ENCODE measurements around the gene AQP3. TPM values are rescaled to one million over a fixed set of nuclear protein-coding genes. Genes with fewer than 3 reads are reported as not detected.

Gene AQP3
- total and polyA plus RNA-seq, 9 of the 15 experiments (the other 6 are each of a cell fraction or from before 2014, with no cell fraction given): 4.2 to 31.5 (median 17.6) TPM

DNA sequence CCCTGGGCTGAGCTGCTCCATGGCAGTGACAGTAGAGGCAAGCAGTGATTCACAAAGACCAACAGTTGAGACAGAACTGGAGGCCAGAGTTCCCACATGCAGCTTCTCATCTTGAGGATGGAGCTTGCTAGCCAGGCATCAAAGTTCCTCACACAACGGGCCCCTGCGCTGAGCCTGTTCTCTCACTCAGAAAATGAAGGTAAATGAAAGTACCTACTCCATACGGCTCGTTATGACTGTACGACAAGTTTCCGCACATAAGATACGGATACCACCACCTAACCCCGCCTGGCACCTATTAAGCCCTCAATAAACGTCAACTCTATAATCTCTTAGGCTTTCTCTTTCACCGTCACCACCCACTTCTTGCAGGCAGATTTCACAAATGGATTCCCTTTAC lies 13.5 kb upstream of the AQP3 start:
- DNase-seq (ENCODE audit: extremely low read depth in 1 of 4, low spot score in 3 of 4): no peak
- H3K9me3 ChIP-seq (replicated peaks; ENCODE audit: control insufficient read depth, insufficient read depth, low read depth, low read length): no peaks in the 10 kb centered on the region
- BruUV-seq (replicated peaks): no TSS peak
- H3K36me3 ChIP-seq (ENCODE audit: control insufficient read depth, insufficient read depth, low read length): peaks cover 57% of the 10 kb centered on the region; the same call in 2 of the 3 replicates
- CTCF ChIA-PET (ENCODE audit: low intra/inter-chr PET ratio): no interaction called here
- H3K4me2 ChIP-seq (ENCODE audit: insufficient read depth, low read length): no peak overlapping the region
- in situ Hi-C loops (cut with MboI) (loop anchor here (10.0 kb wide), 1 partner anchor 56 kb away; the partner anchor contains the start of gene AQP7), intact Hi-C loops (cut with micrococcal nuclease) (no loop called here)
- no peak for TF ChIP-seq ZKSCAN8 (CRISPR knock-in tag; IDR thresholded peaks at IDR 0.05)
- no peak for TF ChIP-seq PREB (CRISPR knock-in tag; IDR thresholded peaks at IDR 0.05)
- no peak for TF ChIP-seq BDP1 (IDR thresholded peaks at IDR 0.05; ENCODE audit: insufficient read depth, insufficient read length)
- TF ChIP-seq SMARCB1 (IDR thresholded peaks at IDR 0.05; ENCODE audit: insufficient read length, low read depth): no peak
- TF ChIP-seq MEIS2 (IDR thresholded peaks at IDR 0.05; ENCODE audit: partially characterized antibody): no peak
- no peak for TF ChIP-seq MIER1 (IDR thresholded peaks at IDR 0.05; ENCODE audit: low read depth)
- TF ChIP-seq, protein P1, sequence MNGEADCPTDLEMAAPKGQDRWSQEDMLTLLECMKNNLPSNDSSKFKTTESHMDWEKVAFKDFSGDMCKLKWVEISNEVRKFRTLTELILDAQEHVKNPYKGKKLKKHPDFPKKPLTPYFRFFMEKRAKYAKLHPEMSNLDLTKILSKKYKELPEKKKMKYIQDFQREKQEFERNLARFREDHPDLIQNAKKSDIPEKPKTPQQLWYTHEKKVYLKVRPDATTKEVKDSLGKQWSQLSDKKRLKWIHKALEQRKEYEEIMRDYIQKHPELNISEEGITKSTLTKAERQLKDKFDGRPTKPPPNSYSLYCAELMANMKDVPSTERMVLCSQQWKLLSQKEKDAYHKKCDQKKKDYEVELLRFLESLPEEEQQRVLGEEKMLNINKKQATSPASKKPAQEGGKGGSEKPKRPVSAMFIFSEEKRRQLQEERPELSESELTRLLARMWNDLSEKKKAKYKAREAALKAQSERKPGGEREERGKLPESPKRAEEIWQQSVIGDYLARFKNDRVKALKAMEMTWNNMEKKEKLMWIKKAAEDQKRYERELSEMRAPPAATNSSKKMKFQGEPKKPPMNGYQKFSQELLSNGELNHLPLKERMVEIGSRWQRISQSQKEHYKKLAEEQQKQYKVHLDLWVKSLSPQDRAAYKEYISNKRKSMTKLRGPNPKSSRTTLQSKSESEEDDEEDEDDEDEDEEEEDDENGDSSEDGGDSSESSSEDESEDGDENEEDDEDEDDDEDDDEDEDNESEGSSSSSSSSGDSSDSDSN (IDR thresholded peaks at IDR 0.05; ENCODE audit: borderline replicate concordance in 1 of 2, low read depth in 2 of 2, low read length in 2 of 2): no peak
- no peak for TF ChIP-seq ZNF717 (CRISPR knock-in tag; IDR thresholded peaks at IDR 0.05)
- no peak for TF ChIP-seq RB1 (IDR thresholded peaks at IDR 0.05; ENCODE audit: low read depth)
- no peak for TF ChIP-seq SIX5 (IDR thresholded peaks at IDR 0.05; ENCODE audit: borderline replicate concordance in 1 of 2, insufficient read depth in 1 of 2, low read depth in 1 of 2, low read length in 2 of 2)
- TF ChIP-seq, protein P2, sequence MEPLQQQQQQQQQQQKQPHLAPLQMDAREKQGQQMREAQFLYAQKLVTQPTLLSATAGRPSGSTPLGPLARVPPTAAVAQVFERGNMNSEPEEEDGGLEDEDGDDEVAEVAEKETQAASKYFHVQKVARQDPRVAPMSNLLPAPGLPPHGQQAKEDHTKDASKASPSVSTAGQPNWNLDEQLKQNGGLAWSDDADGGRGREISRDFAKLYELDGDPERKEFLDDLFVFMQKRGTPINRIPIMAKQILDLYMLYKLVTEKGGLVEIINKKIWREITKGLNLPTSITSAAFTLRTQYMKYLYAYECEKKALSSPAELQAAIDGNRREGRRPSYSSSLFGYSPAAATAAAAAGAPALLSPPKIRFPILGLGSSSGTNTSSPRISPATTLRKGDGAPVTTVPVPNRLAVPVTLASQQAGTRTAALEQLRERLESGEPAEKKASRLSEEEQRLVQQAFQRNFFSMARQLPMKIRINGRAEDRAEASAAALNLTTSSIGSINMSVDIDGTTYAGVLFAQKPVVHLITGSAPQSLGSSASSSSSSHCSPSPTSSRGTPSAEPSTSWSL (CRISPR knock-in tag; IDR thresholded peaks at IDR 0.05; ENCODE audit: borderline replicate concordance): no peak
- TF ChIP-seq, protein P3, sequence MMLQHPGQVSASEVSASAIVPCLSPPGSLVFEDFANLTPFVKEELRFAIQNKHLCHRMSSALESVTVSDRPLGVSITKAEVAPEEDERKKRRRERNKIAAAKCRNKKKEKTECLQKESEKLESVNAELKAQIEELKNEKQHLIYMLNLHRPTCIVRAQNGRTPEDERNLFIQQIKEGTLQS (IDR thresholded peaks at IDR 0.05): no peak
- TF ChIP-seq, protein P3 (CRISPR knock-in tag; conservative IDR thresholded peaks at IDR 0.05): no peak
- no peak for TF ChIP-seq MBD2 (IDR thresholded peaks at IDR 0.05; ENCODE audit: borderline replicate concordance, low read depth)
- H2AFZ ChIP-seq (ENCODE audit: low read depth, low read length): no peak overlapping the region
- WGBS (ENCODE audit: insufficient coverage, low coverage, missing lambda C conversion rate): 88% methylated on average over 10 of the region's 10 CpGs
- no peaks in the 10 kb centered on the region for H3K79me2 ChIP-seq (ENCODE audit: control insufficient read depth, insufficient read depth, low read length)
- POLR2A ChIA-PET: interaction anchor here (0.6 to 1.2 kb wide), 6 partner anchors 10 to 230 kb away, joined by 3 to 4 read pairs (median 3); partner anchors contain the start of gene NOL6
- H3K9ac ChIP-seq (ENCODE audit: insufficient read depth in 1 of 2, low read depth in 2 of 2, low read length in 2 of 2): no peak overlapping the region
- no peak overlapping the region for H3K4me3 ChIP-seq
- no peaks in the 10 kb centered on the region for H4K20me1 ChIP-seq (replicated peaks; ENCODE audit: control insufficient read depth, insufficient read depth, low read length)
- no peaks in the 10 kb centered on the region for H3K27me3 ChIP-seq (ENCODE audit: control insufficient read depth in 2 of 2, insufficient read depth in 2 of 2, low read length in 2 of 2)
- FAIRE-seq: no peak
- no peak for ATAC-seq
- H3K4me1 ChIP-seq (replicated peaks in 1 of 2; ENCODE audit: control insufficient read depth in 2 of 2, insufficient read depth in 2 of 2, low read length in 2 of 2): no peaks in the 10 kb centered on the region; a peak in 3 of 5 replicates
- no peaks in the 10 kb centered on the region for H3K9me1 ChIP-seq (ENCODE audit: control insufficient read depth, insufficient read depth, low read length)
- H3K27ac ChIP-seq (ENCODE audit: extremely low read depth, low read depth, low read length): no peak overlapping the region

Measured in K562 (cell line).